OCI-LY3 (cell line): ENCODE results near the gene NFATC4.
"Not testable (repeated sequence)": the region's sequence is repeated elsewhere in the genome, so short reads cannot be mapped to it uniquely, and the experiment has no call there.

Experiments
- H2AFZ ChIP-seq: fragments of 200-600, 300-600 bp; shearing (Covaris generic); 2 replicates; pipeline ENCODE4 v1.6.0; 2014; ENCODE audit warnings: antibody characterized with exemption, low read depth, low read length
- H3K27ac ChIP-seq: fragments of 200-600, 300-600 bp; sonication (generic); 2 replicates; pipeline ENCODE4 v1.5.1; 2014; ENCODE audit warnings: mild to moderate bottlenecking, low read length, moderate library complexity, mixed read lengths
- H3K27me3 ChIP-seq: fragments of 200-600, 300-600 bp; sonication (generic); 2 replicates; pipeline ENCODE4 v1.6.1; 2014; ENCODE audit warnings: low read depth, low read length, mixed read lengths
- H3K36me3 ChIP-seq: fragments of 200-600, 300-600 bp; sonication (generic); replicated peaks from 2 replicates; pipeline ENCODE3; 2014; ENCODE audit warnings: low read depth, low read length, mixed read lengths
- H3K4me1 ChIP-seq: fragments of 300-600, 200-600 bp; sonication (generic); 2 replicates; pipeline ENCODE4 v1.6.1; 2014; ENCODE audit warnings: low read length, mixed read lengths
- H3K4me2 ChIP-seq: fragments of 200-600, 300-600 bp; sonication (generic); 2 replicates; pipeline ENCODE4 v1.6.1; 2014; ENCODE audit warnings: low read length, mixed read lengths
- H3K4me3 ChIP-seq: fragments of 300-600, 200-600 bp; sonication (generic); 2 replicates; pipeline ENCODE4 v1.5.1; 2014; ENCODE audit warnings: antibody characterized with exemption, mild to moderate bottlenecking, low read length, moderate library complexity
- H3K79me2 ChIP-seq: fragments of 300-600, 200-600 bp; shearing (Covaris generic); 2 replicates; pipeline ENCODE4 v1.6.1; 2014; ENCODE audit warnings: mild to moderate bottlenecking, low read length, mixed read lengths
- H3K9ac ChIP-seq: fragments of 300-600, 200-600 bp; shearing (Covaris generic); 2 replicates; pipeline ENCODE4 v1.6.0; 2014; ENCODE audit warnings: mild to moderate bottlenecking, low read length, moderate library complexity
- H3K9me3 ChIP-seq: fragments of 200-600, 300-600 bp; shearing (Covaris generic); 2 replicates; pipeline ENCODE4 v1.6.1; 2014; ENCODE audit warnings: low read length, mixed read lengths; ENCODE audit not compliant: insufficient read depth
- H4K20me1 ChIP-seq: fragments of 200-600, 300-600 bp; sonication (generic); 2 replicates; pipeline ENCODE4 v1.6.1; 2016; ENCODE audit warnings: low read length, mixed read lengths; ENCODE audit not compliant: insufficient read depth
- CTCF ChIP-seq: fragments of 200-600, 300-600 bp; sonication (generic); IDR thresholded peaks from 2 replicates; pipeline ENCODE4 v1.5.1; 2014; ENCODE audit warnings: antibody characterized with exemption, low read length, low read depth
- EZH2phosphoT487 ChIP-seq: fragments of 200-600 bp; shearing (Covaris generic); IDR thresholded peaks from 2 replicates; pipeline ENCODE4 v1.6.1; 2018; ENCODE audit warnings: antibody characterized with exemption, mixed run types, low read depth

The NFATC4 gene

GRCh38 chr14:24384169-24384568 is 16.2 kb downstream of the NFATC4 start:
- Histone ChIP-seq H3K36me3 (no peaks in the 10 kb centered on the region), H3K9me3 (no peaks in the 10 kb centered on the region), H3K27me3 (peaks cover 26% of the 10 kb centered on the region), H3K79me2 (no peaks in the 10 kb centered on the region), H3K4me3 (no peak overlapping the region), H4K20me1 (no peaks in the 10 kb centered on the region), H3K4me1 (peaks cover 10% of the 10 kb centered on the region), H3K4me2 (no peak overlapping the region), H2AFZ (no peak overlapping the region), H3K9ac (no peak overlapping the region), H3K27ac (no peak overlapping the region)
- TF ChIP-seq EZH2phosphoT487, result no peak
- TF ChIP-seq CTCF, result no peak

- Histone ChIP-seq H4K20me1 (no peaks in the 10 kb centered on the region), H3K4me2 (no peak overlapping the region), H3K4me1 (peaks cover 10% of the 10 kb centered on the region), H3K4me3 (no peak overlapping the region), H3K9ac (no peak overlapping the region), H3K79me2 (no peaks in the 10 kb centered on the region), H2AFZ (no peak overlapping the region), H3K27ac (no peak overlapping the region), H3K36me3 (no peaks in the 10 kb centered on the region), H3K27me3 (peaks cover 30% of the 10 kb centered on the region), H3K9me3 (no peaks in the 10 kb centered on the region)
- TF ChIP-seq EZH2phosphoT487, result no peak
- no peak for TF ChIP-seq CTCF
Observed at GRCh38 chr14:24385524-24385923, 17.5 kb downstream of the NFATC4 start.

GRCh38 chr14:24387009-24387345 is 19.0 kb downstream of the NFATC4 start:
- H3K4me2 ChIP-seq, result no peak overlapping the region
- H4K20me1 ChIP-seq, result no peaks in the 10 kb centered on the region
- no peak overlapping the region for H3K9ac ChIP-seq
- H3K27ac ChIP-seq, result no peak overlapping the region
- H3K36me3 ChIP-seq, result no peaks in the 10 kb centered on the region
- H3K79me2 ChIP-seq, result no peaks in the 10 kb centered on the region
- H3K9me3 ChIP-seq, result no peaks in the 10 kb centered on the region
- H2AFZ ChIP-seq, result no peak overlapping the region
- peaks cover 30% of the 10 kb centered on the region for H3K27me3 ChIP-seq
- H3K4me3 ChIP-seq, result no peak overlapping the region
- TF ChIP-seq CTCF, result no peak
- TF ChIP-seq EZH2phosphoT487, result no peak
- no peaks in the 10 kb centered on the region for H3K4me1 ChIP-seq

GRCh38 chr14:24387579-24387978 is 19.6 kb downstream of the NFATC4 start:
- not testable (repeated sequence) for H3K4me2 ChIP-seq, H3K79me2 ChIP-seq, H3K4me1 ChIP-seq, H3K4me3 ChIP-seq, H3K36me3 ChIP-seq, H2AFZ ChIP-seq, H3K27ac ChIP-seq, H3K9me3 ChIP-seq, H4K20me1 ChIP-seq, H3K9ac ChIP-seq
- H3K27me3 ChIP-seq, result peaks cover 30% of the 10 kb centered on the region
